H9 (cell line): ENCODE results near the gene CACNA1H. TPM values are rescaled to one million over a fixed set of nuclear protein-coding genes. Genes with fewer than 3 reads are reported as not detected.
"Not testable (repeated sequence)": the region's sequence is repeated elsewhere in the genome, so short reads cannot be mapped to it uniquely, and the experiment has no call there.

Source experiments
- DNase-seq: peaks from one replicate; pipeline ENCODE4 v3.0.0-alpha.2; 2017
- H2AFZ ChIP-seq: one replicate; pipeline ENCODE4 v1.6.1; 2013; ENCODE audit warnings: mild to moderate bottlenecking, low read length, control low read depth, moderate library complexity
- H2AK5ac ChIP-seq: 2 replicates; pipeline ENCODE4 v1.6.1; 2013; ENCODE audit warnings: low read length, control low read depth, mixed read lengths; ENCODE audit not compliant: insufficient read length
- H2BK120ac ChIP-seq: one replicate; pipeline ENCODE4 v1.6.1; 2013; ENCODE audit warnings: low read depth, mild to moderate bottlenecking, low read length, control low read depth, inconsistent platforms; ENCODE audit not compliant: poor library complexity, severe bottlenecking
- H2BK12ac ChIP-seq: 2 replicates; pipeline ENCODE4 v1.6.1; 2013; ENCODE audit warnings: low read length, control low read depth, mixed read lengths, low read depth; ENCODE audit not compliant: insufficient read length
- H2BK15ac ChIP-seq: 2 replicates; pipeline ENCODE4 v1.6.1; 2013; ENCODE audit warnings: low read depth, low read length, control low read depth
- H2BK20ac ChIP-seq: one replicate; pipeline ENCODE4 v1.6.1; 2013; ENCODE audit warnings: low read depth, mild to moderate bottlenecking, low read length, control low read depth, inconsistent platforms; ENCODE audit not compliant: poor library complexity, severe bottlenecking
- H2BK5ac ChIP-seq: 2 replicates; pipeline ENCODE4 v1.6.1; 2013; ENCODE audit warnings: low read length, control low read depth, mixed read lengths; ENCODE audit not compliant: insufficient read length
- H3K14ac ChIP-seq: 2 replicates; pipeline ENCODE4 v1.6.1; 2013; ENCODE audit warnings: low read length, control low read depth; ENCODE audit not compliant: insufficient read depth
- H3K18ac ChIP-seq: 2 replicates; pipeline ENCODE4 v1.6.1; 2013; ENCODE audit warnings: low read depth, mild to moderate bottlenecking, mixed read lengths, low read length, control low read depth; ENCODE audit not compliant: insufficient read length
- H3K23ac ChIP-seq: 2 replicates; pipeline ENCODE4 v1.6.1; 2013; ENCODE audit warnings: low read length, control low read depth, mixed read lengths, low read depth; ENCODE audit not compliant: insufficient read length
- H3K23me2 ChIP-seq: 2 replicates; pipeline ENCODE4 v1.6.1; 2013; ENCODE audit warnings: low read depth, mild to moderate bottlenecking, mixed read lengths, low read length, control low read depth; ENCODE audit not compliant: insufficient read length, poor library complexity, severe bottlenecking
- H3K27ac ChIP-seq: 2 replicates; pipeline ENCODE4 v1.5.1; 2013; ENCODE audit warnings: low read length, control low read depth, mixed read lengths, low read depth; ENCODE audit not compliant: insufficient read length
- H3K27me3 ChIP-seq: 2 replicates; pipeline ENCODE4 v1.6.1; 2013; ENCODE audit warnings: low read length, control low read depth, inconsistent platforms; ENCODE audit not compliant: insufficient read depth
- H3K4ac ChIP-seq: 2 replicates; pipeline ENCODE4 v1.6.1; 2013; ENCODE audit warnings: low read depth, mild to moderate bottlenecking, control low read depth, inconsistent platforms, low read length, moderate library complexity
- H3K4me1 ChIP-seq: 2 replicates; pipeline ENCODE4 v1.6.1; 2013; ENCODE audit warnings: low read length, control low read depth, inconsistent platforms; ENCODE audit not compliant: insufficient read depth
- H3K4me2 ChIP-seq: 2 replicates; pipeline ENCODE4 v1.6.1; 2013; ENCODE audit warnings: low read length, control low read depth, mixed read lengths; ENCODE audit not compliant: insufficient read length, insufficient read depth
- H3K56ac ChIP-seq: 2 replicates; pipeline ENCODE4 v1.6.1; 2013; ENCODE audit warnings: low read depth, mild to moderate bottlenecking, mixed read lengths, low read length, control low read depth; ENCODE audit not compliant: insufficient read length
- H3K79me1 ChIP-seq: 2 replicates; pipeline ENCODE4 v1.6.1; 2013; ENCODE audit warnings: low read depth, mild to moderate bottlenecking, moderate library complexity, low read length, control low read depth, inconsistent platforms; ENCODE audit not compliant: insufficient read depth, poor library complexity, severe bottlenecking
- H3K79me2 ChIP-seq: 2 replicates; pipeline ENCODE4 v1.6.1; 2013; ENCODE audit warnings: low read length, control low read depth, inconsistent platforms; ENCODE audit not compliant: insufficient read depth
- H3K9ac ChIP-seq: 2 replicates; pipeline ENCODE4 v1.6.1; 2013; ENCODE audit warnings: low read length, control low read depth, mixed read lengths; ENCODE audit not compliant: insufficient read length; ENCODE audit errors: extremely low read depth
- H3K9me3 ChIP-seq: one replicate; pipeline ENCODE4 v1.6.1; 2013; ENCODE audit warnings: low read depth, low read length, inconsistent platforms; ENCODE audit not compliant: control insufficient read depth
- H3T11ph ChIP-seq: one replicate; pipeline ENCODE4 v1.6.1; 2013; ENCODE audit warnings: mild to moderate bottlenecking, low read length, control low read depth, inconsistent platforms
- H4K20me1 ChIP-seq: one replicate; pipeline ENCODE4 v1.6.1; 2013; ENCODE audit not compliant: control insufficient read depth, insufficient read length, insufficient read depth
- H4K5ac ChIP-seq: 2 replicates; pipeline ENCODE4 v1.6.1; 2013; ENCODE audit warnings: low read depth, mild to moderate bottlenecking, mixed read lengths, low read length, control low read depth; ENCODE audit not compliant: insufficient read length
- H4K8ac ChIP-seq: replicated peaks from 2 replicates; pipeline ENCODE4 v1.6.1; 2013; ENCODE audit warnings: low read length, control low read depth, mixed read lengths, low read depth; ENCODE audit not compliant: insufficient read length
- H4K91ac ChIP-seq: 2 replicates; pipeline ENCODE4 v1.6.1; 2013; ENCODE audit warnings: low read depth, mild to moderate bottlenecking, moderate library complexity, mixed read lengths, low read length, control low read depth; ENCODE audit not compliant: insufficient read length
- H3K27ac Mint-ChIP-seq, 3 experiments: 2 replicates in 2 of 3; 3 replicates in 1 of 3; pipeline ENCODE4 v1.8.0; 2020 to 2021; ENCODE audit warnings: mixed read lengths in 3 of 3, mild to moderate bottlenecking in 1 of 3, moderate library complexity in 1 of 3
- H3K27me3 Mint-ChIP-seq: 2 replicates; pipeline ENCODE4 v1.8.0; 2021; ENCODE audit warnings: low read depth, mild to moderate bottlenecking, moderate library complexity, mixed read lengths
- H3K36me3 Mint-ChIP-seq, 3 experiments: 2 replicates in 2 of 3; 3 replicates in 1 of 3; pipeline ENCODE4 v1.8.0; 2020 to 2021; ENCODE audit warnings: low read depth in 3 of 3, mixed read lengths in 3 of 3; ENCODE audit not compliant: insufficient read depth in 1 of 3
- H3K4me1 Mint-ChIP-seq, 2 experiments: 2 replicates each; pipeline ENCODE4 v1.8.0; 2020; ENCODE audit warnings: mixed read lengths in 2 of 2
- H3K4me3 Mint-ChIP-seq, 2 experiments: 2 replicates in 1 of 2; 3 replicates in 1 of 2; pipeline ENCODE4 v1.8.0; 2020 to 2021; ENCODE audit warnings: mild to moderate bottlenecking in 2 of 2, mixed read lengths in 2 of 2, moderate library complexity in 1 of 2
- H3K9me3 Mint-ChIP-seq, 2 experiments: 2 replicates in 1 of 2; 3 replicates in 1 of 2; pipeline ENCODE4 v1.8.0; 2020; ENCODE audit warnings: mild to moderate bottlenecking in 2 of 2, mixed read lengths in 2 of 2, moderate library complexity in 1 of 2
- WGBS: extraction: QIAGEN DNeasy Blood & Tissue Kit; methylation state at CpG from one replicate; pipeline ENCODE4 v1.1.7; 2013; ENCODE audit warnings: missing lambda C conversion rate, low lambda C conversion rate, mixed read lengths; ENCODE audit not compliant: insufficient read length; ENCODE audit errors: extremely low coverage; 5-methylcytosine and 5-hydroxymethylcytosine counted together
- total RNA-seq: library from RNA; stranded (reverse); gene quantifications from 2 replicates; pipeline ENCODE4 v1.2.1, GENCODE V29; 2021
- TF ChIP-seq, protein P1 (sequence below): fragments of 200-600 bp; sonication (generic); conservative IDR thresholded peaks from 3 replicates; pipeline ENCODE4 v1.8.0; 2021; ENCODE audit warnings: antibody characterized with exemption, mild to moderate bottlenecking

Gene CACNA1H
- total RNA-seq, 1 experiment from 2014 or later = 43.3 TPM

DNA sequence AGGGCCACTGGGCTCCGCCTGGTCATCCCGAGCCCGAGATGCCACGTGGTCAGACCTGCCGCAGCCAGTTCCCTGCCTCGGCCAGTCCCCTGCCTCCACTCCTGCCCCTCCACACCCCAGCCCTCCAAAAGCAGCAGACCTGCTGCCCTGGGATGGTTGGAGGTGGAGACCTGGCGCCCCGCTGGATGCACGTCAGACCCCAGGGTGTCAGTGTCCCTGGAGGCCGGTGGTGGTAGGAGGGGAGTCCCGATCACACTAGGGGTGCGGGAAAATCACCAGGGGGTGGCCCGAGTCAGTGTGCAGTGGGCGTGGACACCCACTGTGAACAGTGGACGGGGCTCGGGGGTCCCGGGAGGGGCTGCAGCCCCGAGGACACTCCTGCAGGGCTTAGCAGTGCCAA is 45.3 kb downstream of the CACNA1H start:
- H3K79me1 ChIP-seq = no peaks in the 10 kb centered on the region
- peaks cover 2% of the 10 kb centered on the region for H3K23me2 ChIP-seq
- no peak overlapping the region for H3K9ac ChIP-seq
- H3K14ac ChIP-seq = no peak overlapping the region
- H2BK12ac ChIP-seq = no peak overlapping the region
- no peak overlapping the region for H2BK15ac ChIP-seq
- Mint-ChIP-seq H3K9me3 (no peaks in the 10 kb centered on the region), H3K4me3 (no peak overlapping the region), H3K36me3 (peaks cover 0 to 13% (median 12%) of the 10 kb centered on the region in 3 experiments; a peak in 6 of 7 replicates), H3K27ac (no peak overlapping the region), H3K4me1 (peaks cover 0 to 7% of the 10 kb centered on the region in 2 experiments; a peak in 2 of 4 replicates), H3K27me3 (no peaks in the 10 kb centered on the region)
- peaks cover 2% of the 10 kb centered on the region for H4K20me1 ChIP-seq
- H3K27me3 ChIP-seq = no peaks in the 10 kb centered on the region
- H3K27ac ChIP-seq = no peak overlapping the region
- H2AFZ ChIP-seq = no peak overlapping the region
- H2AK5ac ChIP-seq = no peak overlapping the region
- TF ChIP-seq, protein P1, sequence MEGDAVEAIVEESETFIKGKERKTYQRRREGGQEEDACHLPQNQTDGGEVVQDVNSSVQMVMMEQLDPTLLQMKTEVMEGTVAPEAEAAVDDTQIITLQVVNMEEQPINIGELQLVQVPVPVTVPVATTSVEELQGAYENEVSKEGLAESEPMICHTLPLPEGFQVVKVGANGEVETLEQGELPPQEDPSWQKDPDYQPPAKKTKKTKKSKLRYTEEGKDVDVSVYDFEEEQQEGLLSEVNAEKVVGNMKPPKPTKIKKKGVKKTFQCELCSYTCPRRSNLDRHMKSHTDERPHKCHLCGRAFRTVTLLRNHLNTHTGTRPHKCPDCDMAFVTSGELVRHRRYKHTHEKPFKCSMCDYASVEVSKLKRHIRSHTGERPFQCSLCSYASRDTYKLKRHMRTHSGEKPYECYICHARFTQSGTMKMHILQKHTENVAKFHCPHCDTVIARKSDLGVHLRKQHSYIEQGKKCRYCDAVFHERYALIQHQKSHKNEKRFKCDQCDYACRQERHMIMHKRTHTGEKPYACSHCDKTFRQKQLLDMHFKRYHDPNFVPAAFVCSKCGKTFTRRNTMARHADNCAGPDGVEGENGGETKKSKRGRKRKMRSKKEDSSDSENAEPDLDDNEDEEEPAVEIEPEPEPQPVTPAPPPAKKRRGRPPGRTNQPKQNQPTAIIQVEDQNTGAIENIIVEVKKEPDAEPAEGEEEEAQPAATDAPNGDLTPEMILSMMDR = no peak
- no peak overlapping the region for H3K18ac ChIP-seq
- no peak overlapping the region for H2BK5ac ChIP-seq
- H4K8ac ChIP-seq = no peak overlapping the region
- no peak overlapping the region for H3K4ac ChIP-seq
- H4K91ac ChIP-seq = no peak overlapping the region
- no peaks in the 10 kb centered on the region for H3K79me2 ChIP-seq
- DNase-seq = no peak
- H3K9me3 ChIP-seq = no peaks in the 10 kb centered on the region
- H3K56ac ChIP-seq = no peak overlapping the region
- H2BK120ac ChIP-seq = no peak overlapping the region
- WGBS = no CpG with 5 or more reads among the region's 18 CpGs
- no peak overlapping the region for H4K5ac ChIP-seq
- H3T11ph ChIP-seq = no peak overlapping the region
- H2BK20ac ChIP-seq = no peak overlapping the region
- H3K4me2 ChIP-seq = no peak overlapping the region
- H3K4me1 ChIP-seq = no peaks in the 10 kb centered on the region
- H3K23ac ChIP-seq = no peak overlapping the region

DNA sequence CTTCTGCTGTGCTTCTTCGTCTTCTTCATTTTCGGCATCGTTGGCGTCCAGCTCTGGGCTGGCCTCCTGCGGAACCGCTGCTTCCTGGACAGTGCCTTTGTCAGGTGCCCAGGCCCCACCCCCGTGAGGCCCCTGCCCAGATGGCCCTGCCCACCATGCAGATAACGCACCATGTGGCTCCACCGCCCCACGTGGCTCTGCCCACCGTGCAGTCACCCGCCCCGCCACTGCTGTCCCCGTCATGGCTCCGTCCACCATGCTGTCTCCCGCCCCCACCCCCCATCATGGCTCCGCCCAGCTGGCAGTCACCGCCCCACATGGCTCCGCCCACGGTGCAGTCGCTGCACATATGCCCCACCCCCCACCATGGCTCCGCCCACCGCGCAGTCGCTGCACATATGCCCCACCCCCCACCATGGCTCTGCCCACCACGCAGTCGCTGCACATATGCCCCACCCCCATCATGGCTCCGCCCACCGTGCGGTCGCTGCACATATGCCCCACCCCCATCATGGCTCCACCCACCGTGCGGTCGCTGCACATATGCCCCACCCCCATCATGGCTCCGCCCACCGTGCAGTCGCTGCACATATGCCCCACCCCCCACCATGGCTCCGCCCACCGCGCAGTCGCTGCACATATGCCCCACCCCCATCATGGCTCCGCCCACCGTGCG is 45.9 kb downstream of the CACNA1H start:
- H3K23me2 ChIP-seq, H2BK12ac ChIP-seq, H3K18ac ChIP-seq, H3K9ac ChIP-seq, H3K79me1 ChIP-seq, H2BK5ac ChIP-seq, H2BK120ac ChIP-seq, H3K27me3 Mint-ChIP-seq, H3K56ac ChIP-seq, H3K14ac ChIP-seq, H3K27ac ChIP-seq, H3K79me2 ChIP-seq, H3K9me3 Mint-ChIP-seq, H2BK15ac ChIP-seq, DNase-seq, H4K8ac ChIP-seq, H3K9me3 ChIP-seq, H3K4ac ChIP-seq, H2AK5ac ChIP-seq, H4K5ac ChIP-seq, H3K27me3 ChIP-seq, H3K4me1 Mint-ChIP-seq, H3K4me3 Mint-ChIP-seq, H3K27ac Mint-ChIP-seq, H2AFZ ChIP-seq, H4K20me1 ChIP-seq, H3T11ph ChIP-seq, H3K4me2 ChIP-seq, H2BK20ac ChIP-seq, H3K4me1 ChIP-seq, H4K91ac ChIP-seq, H3K23ac ChIP-seq: not testable (repeated sequence)
- WGBS = no CpG with 5 or more reads among the region's 44 CpGs
- peaks cover 0 to 16% (median 15%) of the 10 kb centered on the region in 3 experiments; a peak in 6 of 7 replicates for H3K36me3 Mint-ChIP-seq
